PC-3 (cell line): Measurements from ENCODE around the gene PTDSS2. TPM values are rescaled to one million over a fixed set of nuclear protein-coding genes. Genes with fewer than 3 reads are reported as not detected.

ENCODE experiments used
- ATAC-seq: fragments of 200-7000 bp; cut with Tn5 transposase; 2 replicates; pipeline ENCODE4 v1.9.1; 2020; ENCODE audit warnings: mild to moderate bottlenecking, moderate library complexity
- BruUV-seq: library from RNA; stranded (reverse); fragments of 400-500 nt; replicated peaks from 2 replicates; lab custom pipeline; 2021; lab: Mats Ljungman, UMichigan
- CTCF ChIA-PET: fragments of 300-600 bp; sonication (Branson Sonifier 250); formaldehyde crosslinking; loops from one replicate; lab custom pipeline; 2022; ENCODE audit warnings: antibody characterized with exemption; lab: Charles Lee
- POLR2A ChIA-PET: fragments of 300-600 bp; sonication (Branson Sonifier 250); formaldehyde crosslinking; loops from one replicate; lab custom pipeline; 2022; ENCODE audit warnings: antibody characterized with exemption; ENCODE audit not compliant: unreplicated experiment; lab: Charles Lee
- DNase-seq: peaks from one replicate; pipeline ENCODE4 v3.0.0-alpha.2; 2015
- H2AFZ ChIP-seq: fragments of 300-600 bp; sonication (generic); 2 replicates; pipeline ENCODE4 v1.6.0; 2016; ENCODE audit warnings: antibody characterized with exemption, low read length
- H3F3A ChIP-seq: fragments of 300-600 bp; sonication (generic); one replicate; pipeline ENCODE4 v1.6.0; 2017; ENCODE audit warnings: antibody characterized with exemption, low read length, control low read depth, mild to moderate bottlenecking; ENCODE audit not compliant: unreplicated experiment
- H3K27ac ChIP-seq: fragments of 300-600 bp; sonication (generic); 2 replicates; pipeline ENCODE4 v1.5.1; 2016; ENCODE audit warnings: mild to moderate bottlenecking, low read length
- H3K27me3 ChIP-seq: fragments of 300-600 bp; sonication (generic); 2 replicates; pipeline ENCODE4 v1.6.1; 2016; ENCODE audit warnings: low read length, mixed read lengths
- H3K36me3 ChIP-seq: fragments of 300-600 bp; sonication (generic); 2 replicates; pipeline ENCODE4 v1.6.1; 2016; ENCODE audit warnings: low read depth, mixed run types, low read length, mixed read lengths
- H3K4me1 ChIP-seq: fragments of 300-600 bp; sonication (generic); 2 replicates; pipeline ENCODE4 v1.5.1; 2016; ENCODE audit warnings: low read length; ENCODE audit not compliant: insufficient read depth
- H3K4me2 ChIP-seq: fragments of 300-600 bp; sonication (generic); 2 replicates; pipeline ENCODE4 v1.6.0; 2016; ENCODE audit warnings: low read length
- H3K4me3 ChIP-seq: fragments of 300-600 bp; sonication (generic); 2 replicates; pipeline ENCODE4 v1.5.1; 2016; ENCODE audit warnings: mild to moderate bottlenecking, low read length, mixed read lengths
- H3K79me2 ChIP-seq: fragments of 300-600 bp; sonication (generic); 2 replicates; pipeline ENCODE4 v1.6.1; 2017; ENCODE audit warnings: low read length, mixed read lengths
- H3K9ac ChIP-seq: fragments of 300-600 bp; sonication (generic); 2 replicates; pipeline ENCODE4 v1.6.0; 2016; ENCODE audit warnings: mild to moderate bottlenecking, low read length
- H3K9me2 ChIP-seq: fragments of 300-600 bp; sonication (generic); replicated peaks from 2 replicates; pipeline ENCODE4 v1.6.1; 2016; ENCODE audit warnings: mixed run types, low read length, mixed read lengths
- H3K9me3 ChIP-seq: fragments of 300-600 bp; sonication (generic); 2 replicates; pipeline ENCODE4 v1.6.1; 2016; ENCODE audit warnings: low read length, mixed read lengths
- H4K20me1 ChIP-seq: fragments of 300-600 bp; sonication (generic); 2 replicates; pipeline ENCODE4 v1.6.1; 2016; ENCODE audit warnings: low read length, mixed read lengths
- EZH2 ChIP-seq: fragments of 300-600 bp; sonication (generic); IDR thresholded peaks from one replicate; pipeline ENCODE4 v1.6.1; 2017; ENCODE audit warnings: antibody characterized with exemption, mild to moderate bottlenecking, low read length; ENCODE audit not compliant: unreplicated experiment
- EZH2phosphoT487 ChIP-seq: fragments of 300-600 bp; sonication (generic); IDR thresholded peaks from 2 replicates; pipeline ENCODE4 v1.6.1; 2018; ENCODE audit warnings: mild to moderate bottlenecking, antibody characterized with exemption, low read length, borderline replicate concordance
- intact Hi-C: fragments of 100-400 bp; cut with micrococcal nuclease; formaldehyde crosslinking; loops from 2 replicates; pipeline ENCODE4 v1.9.0; 2023
- total RNA-seq: library from RNA; depleted of rRNA; stranded (reverse); fragments of >200 nt; gene quantifications from 2 replicates; pipeline ENCODE4 v1.2.3, GENCODE V29; 2014
- TF ChIP-seq, protein P1 (sequence below): fragments of 300-600 bp; sonication (generic); conservative IDR thresholded peaks from 2 replicates; pipeline ENCODE4 v1.5.1; 2017; ENCODE audit warnings: antibody characterized with exemption, low read depth, mild to moderate bottlenecking, low read length

The PTDSS2 gene
- total RNA-seq, 1 experiment from 2014 or later: 53.0 TPM

DNA sequence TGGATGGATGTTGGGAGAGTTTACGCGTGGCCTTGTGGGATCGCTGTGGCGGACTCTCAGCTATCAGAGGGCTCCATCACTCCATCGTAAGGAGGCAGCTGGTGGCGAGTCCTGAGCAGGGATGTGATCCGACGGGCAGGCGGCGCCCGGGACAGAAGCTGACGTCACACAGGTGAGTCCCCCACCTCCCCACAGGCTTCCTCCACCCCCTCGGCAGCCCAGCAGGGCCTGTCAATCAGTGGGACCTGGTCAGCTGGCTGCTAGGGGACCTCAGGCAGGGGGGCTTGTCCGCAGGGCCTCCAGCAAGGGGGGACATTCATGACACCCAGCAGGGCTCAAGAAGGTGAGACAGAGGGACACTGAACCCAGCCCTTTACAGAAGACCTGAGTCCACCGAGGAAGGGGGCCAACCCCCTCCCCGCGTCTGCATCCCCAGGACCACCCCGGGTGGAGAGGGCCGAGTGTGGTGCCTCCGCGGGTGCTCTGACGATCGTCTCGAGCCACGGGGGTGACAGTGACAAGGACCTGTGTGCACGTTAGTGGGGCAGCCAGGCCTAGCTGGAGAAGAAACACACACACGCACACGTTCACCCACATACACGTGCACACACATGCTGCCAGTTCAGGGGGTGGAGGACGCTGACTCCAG, 78.2 kb downstream of the PTDSS2 start:
- H3K36me3 ChIP-seq: no peaks in the 10 kb centered on the region
- no peak overlapping the region for H3K4me2 ChIP-seq
- no TSS peak for BruUV-seq
- no peaks in the 10 kb centered on the region for H3K9me2 ChIP-seq
- H3K4me3 ChIP-seq: no peak overlapping the region
- CTCF ChIA-PET: no interaction called here
- H3K9me3 ChIP-seq: no peaks in the 10 kb centered on the region
- no peaks in the 10 kb centered on the region for H4K20me1 ChIP-seq
- no peaks in the 10 kb centered on the region for H3K79me2 ChIP-seq
- POLR2A ChIA-PET: no interaction called here
- H3K9ac ChIP-seq: no peak overlapping the region
- ATAC-seq: no peak
- intact Hi-C loops: no loop called here
- no peak overlapping the region for H3K27ac ChIP-seq
- H3K27me3 ChIP-seq: no peaks in the 10 kb centered on the region
- no peak for TF ChIP-seq EZH2
- H3F3A ChIP-seq: no peaks in the 10 kb centered on the region
- no peaks in the 10 kb centered on the region for H3K4me1 ChIP-seq
- H2AFZ ChIP-seq: no peak overlapping the region
- DNase-seq: no peak

DNA sequence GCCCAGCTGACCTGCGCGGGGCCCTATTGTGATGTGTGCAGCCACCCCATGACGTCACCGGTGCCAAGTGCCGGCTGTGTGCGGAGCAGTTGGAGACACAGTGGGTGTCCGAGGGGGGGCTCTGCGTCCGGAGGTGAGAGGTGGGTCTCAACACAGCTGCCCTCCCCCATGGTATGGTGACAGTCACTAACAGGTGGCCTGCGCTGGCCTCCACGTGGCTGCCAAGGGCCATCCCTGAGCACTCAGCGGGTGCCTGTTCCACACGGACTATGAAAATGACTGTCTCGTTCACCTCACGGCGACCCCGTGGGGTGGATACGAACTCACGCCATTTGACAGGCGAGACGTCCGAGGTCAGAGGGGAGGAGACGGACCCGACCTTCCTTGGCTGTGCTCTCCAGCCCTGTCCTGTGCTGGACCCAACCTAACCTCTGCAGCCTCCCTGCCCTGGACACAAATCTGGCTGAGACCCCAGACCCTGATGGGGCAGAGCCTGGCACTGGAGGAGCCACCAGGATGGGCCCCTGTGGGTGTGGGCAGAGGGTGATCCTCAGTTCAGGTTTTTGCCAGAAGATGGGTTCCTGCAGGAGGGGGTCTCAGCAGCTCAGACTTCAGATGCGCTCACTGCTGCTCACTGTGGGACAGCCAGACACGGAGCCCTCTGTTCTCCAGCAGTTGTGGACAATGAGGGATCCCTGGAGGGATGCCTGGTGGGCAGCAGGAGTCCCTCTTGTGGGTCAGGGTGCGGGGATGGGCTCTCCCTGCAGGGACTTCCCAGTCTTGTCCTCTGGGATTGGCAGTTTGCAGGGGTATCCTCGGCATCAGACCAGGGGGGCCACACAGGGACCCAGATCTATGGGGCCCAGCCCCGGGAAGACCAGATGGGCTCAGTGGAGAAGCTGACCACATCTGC, 79.0 kb downstream of the PTDSS2 start:
- Histone ChIP-seq H3K27me3 (no peaks in the 10 kb centered on the region), H3F3A (no peaks in the 10 kb centered on the region), H3K4me1 (peaks cover under 1% of the 10 kb centered on the region; the same call in 1 of the 2 replicates), H3K27ac (no peak overlapping the region), H3K9me3 (no peaks in the 10 kb centered on the region), H3K9me2 (no peaks in the 10 kb centered on the region), H3K4me3 (no peak overlapping the region), H4K20me1 (peaks cover under 1% of the 10 kb centered on the region; the same call in 1 of the 2 replicates), H3K9ac (no peak overlapping the region), H3K79me2 (peaks cover 7% of the 10 kb centered on the region), H2AFZ (no peak overlapping the region), H3K36me3 (no peaks in the 10 kb centered on the region), H3K4me2 (no peak overlapping the region)
- ATAC-seq: no peak
- ChIA-PET CTCF (interaction anchor here (0.5 kb wide), 1 partner anchor 122 kb away, joined by 3 read pairs; no protein-coding TSS in a partner anchor), POLR2A (no interaction called here)
- no peak for DNase-seq
- BruUV-seq: no TSS peak
- intact Hi-C loops: no loop called here
- TF ChIP-seq EZH2: no peak
- TF ChIP-seq EZH2phosphoT487: no peak

DNA sequence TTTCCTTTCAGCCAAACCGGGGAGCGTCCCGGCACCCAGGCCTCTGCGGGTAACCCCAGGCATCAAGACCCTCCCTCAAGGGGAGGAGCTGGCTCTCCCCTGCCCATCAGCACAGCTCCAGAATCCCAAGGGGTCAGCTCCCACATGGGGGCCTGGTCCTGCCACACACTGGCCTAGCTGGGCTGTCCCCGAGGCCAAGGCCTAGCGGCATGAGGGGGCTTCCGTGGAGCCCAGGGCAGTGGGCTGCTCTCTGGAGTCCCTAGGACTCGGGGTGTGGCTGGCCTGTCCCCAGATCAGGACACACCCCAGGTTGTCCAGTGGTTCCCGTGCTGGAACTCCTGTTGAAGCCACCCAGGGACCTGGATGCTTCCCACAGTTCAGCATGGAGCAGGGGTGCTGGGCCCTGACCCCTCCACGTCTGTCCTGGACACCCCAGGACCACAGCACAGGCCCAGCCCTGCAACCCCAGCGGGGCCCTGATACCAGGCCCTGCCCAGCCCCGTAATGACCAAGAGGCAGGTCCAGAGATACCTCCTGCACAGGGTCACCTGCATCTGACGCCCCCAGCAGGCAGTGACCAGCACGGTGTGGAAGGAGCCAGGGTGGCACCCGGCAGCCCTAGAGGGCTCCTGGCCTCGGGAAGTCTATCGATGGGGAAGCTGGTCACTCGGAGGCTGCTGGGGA, 79.8 kb downstream of the PTDSS2 start:
- H3F3A ChIP-seq: no peaks in the 10 kb centered on the region
- DNase-seq (no peak), ATAC-seq (no peak)
- ChIA-PET POLR2A (no interaction called here), CTCF (no interaction called here)
- no peak overlapping the region for H3K9ac ChIP-seq
- no peak overlapping the region for H2AFZ ChIP-seq
- BruUV-seq: no TSS peak
- H3K27ac ChIP-seq: no peak overlapping the region
- peaks cover 4% of the 10 kb centered on the region; the same call in 1 of the 2 replicates for H4K20me1 ChIP-seq
- no peaks in the 10 kb centered on the region for H3K9me2 ChIP-seq
- H3K79me2 ChIP-seq: peaks cover 15% of the 10 kb centered on the region
- H3K36me3 ChIP-seq: no peaks in the 10 kb centered on the region
- intact Hi-C loops: no loop called here
- no peak overlapping the region for H3K4me3 ChIP-seq
- TF ChIP-seq EZH2phosphoT487: no peak
- TF ChIP-seq, protein P1, sequence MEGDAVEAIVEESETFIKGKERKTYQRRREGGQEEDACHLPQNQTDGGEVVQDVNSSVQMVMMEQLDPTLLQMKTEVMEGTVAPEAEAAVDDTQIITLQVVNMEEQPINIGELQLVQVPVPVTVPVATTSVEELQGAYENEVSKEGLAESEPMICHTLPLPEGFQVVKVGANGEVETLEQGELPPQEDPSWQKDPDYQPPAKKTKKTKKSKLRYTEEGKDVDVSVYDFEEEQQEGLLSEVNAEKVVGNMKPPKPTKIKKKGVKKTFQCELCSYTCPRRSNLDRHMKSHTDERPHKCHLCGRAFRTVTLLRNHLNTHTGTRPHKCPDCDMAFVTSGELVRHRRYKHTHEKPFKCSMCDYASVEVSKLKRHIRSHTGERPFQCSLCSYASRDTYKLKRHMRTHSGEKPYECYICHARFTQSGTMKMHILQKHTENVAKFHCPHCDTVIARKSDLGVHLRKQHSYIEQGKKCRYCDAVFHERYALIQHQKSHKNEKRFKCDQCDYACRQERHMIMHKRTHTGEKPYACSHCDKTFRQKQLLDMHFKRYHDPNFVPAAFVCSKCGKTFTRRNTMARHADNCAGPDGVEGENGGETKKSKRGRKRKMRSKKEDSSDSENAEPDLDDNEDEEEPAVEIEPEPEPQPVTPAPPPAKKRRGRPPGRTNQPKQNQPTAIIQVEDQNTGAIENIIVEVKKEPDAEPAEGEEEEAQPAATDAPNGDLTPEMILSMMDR: no peak
- no peak for TF ChIP-seq EZH2
- H3K9me3 ChIP-seq: no peaks in the 10 kb centered on the region
- H3K4me2 ChIP-seq: no peak overlapping the region
- no peaks in the 10 kb centered on the region for H3K27me3 ChIP-seq
- peaks cover 5% of the 10 kb centered on the region; the same call in 1 of the 2 replicates for H3K4me1 ChIP-seq
